HepG2 (cell line): Measurements from ENCODE around the gene TGFBRAP1. TPM values are rescaled to one million over a fixed set of nuclear protein-coding genes. Genes with fewer than 3 reads are reported as not detected.

Source experiments
- ATAC-seq: fragments of 200-7000 bp; cut with Tn5 transposase; 3 replicates; pipeline ENCODE4 v1.9.1; 2020; ENCODE audit warnings: mild to moderate bottlenecking, moderate library complexity
- BruUV-seq: library from RNA; stranded (reverse); fragments of 400-500 nt; replicated peaks from 2 replicates; lab custom pipeline; 2021; lab: Mats Ljungman, UMichigan
- CTCF ChIA-PET: fragments of 300-600 bp; formaldehyde crosslinking; extraction: SDS; loops from one replicate; lab custom pipeline; 2021; ENCODE audit warnings: low total read pairs, inconsistent platforms, low intra/inter-chr PET ratio; lab: Yijun Ruan, JAX
- POLR2A ChIA-PET: fragments of 350-600 bp; sonication (Branson Sonifier 250); formaldehyde crosslinking; loops from one replicate; lab custom pipeline; 2020; ENCODE audit warnings: antibody characterized with exemption, inconsistent platforms; lab: Yijun Ruan, JAX
- DNase-seq: peaks from one replicate; pipeline ENCODE4 v3.0.0-alpha.2; 2015; ENCODE audit warnings: low spot score
- FAIRE-seq: peaks from 3 replicates; lab custom pipeline; 2011; peaks lifted over from hg19 to GRCh38; lab: Jason Lieb, UNC
- H2AFZ ChIP-seq: one replicate; pipeline ENCODE4 v1.6.1; 2011; ENCODE audit warnings: low read length, inconsistent platforms
- H3K27ac ChIP-seq: fragments of 300-600 bp; 3 replicates; pipeline ENCODE4 v1.8.0; 2011; ENCODE audit warnings: mixed run types, mild to moderate bottlenecking, mixed read lengths, low read length, inconsistent platforms; ENCODE audit not compliant: insufficient read depth; ENCODE audit errors: extremely low read length
- H3K27me3 ChIP-seq, 2 experiments: fragments of 200-600 bp in 1 of 2; 2 replicates in 1 of 2; 3 replicates in 1 of 2; pipeline versions ENCODE4 v1.6.0 to v1.8.0; 2011; ENCODE audit warnings: low read length in 2 of 2, mild to moderate bottlenecking in 2 of 2, moderate library complexity in 2 of 2, inconsistent platforms in 1 of 2; ENCODE audit not compliant: insufficient read depth in 2 of 2, control insufficient read depth in 1 of 2
- H3K36me3 ChIP-seq, 2 experiments: fragments of 200-600 bp in 1 of 2; replicated peaks in 1 of 2; 2 replicates in 1 of 2; 3 replicates in 1 of 2; pipeline versions ENCODE4 v1.5.1 to v1.8.0; 2011; ENCODE audit warnings: low read length in 2 of 2, inconsistent platforms in 1 of 2; ENCODE audit not compliant: insufficient read depth in 2 of 2, control insufficient read depth in 1 of 2
- H3K4me1 ChIP-seq: 2 replicates; pipeline ENCODE4 v1.5.1; 2012; ENCODE audit warnings: low read length, inconsistent platforms; ENCODE audit not compliant: insufficient read depth
- H3K4me2 ChIP-seq: 2 replicates; pipeline ENCODE4 v1.6.0; 2011; ENCODE audit warnings: low read depth, low read length, inconsistent platforms
- H3K4me3 ChIP-seq, 3 experiments: fragments of 200-600 bp in 1 of 3; sonication (generic), shearing (Covaris generic) in 1 of 3; replicated peaks in 1 of 3; 2 replicates each; pipeline ENCODE4 v1.5.1; 2011 to 2016; ENCODE audit warnings: low read length in 3 of 3, inconsistent platforms in 2 of 3, low read depth in 2 of 3, mild to moderate bottlenecking in 2 of 3, control low read depth in 1 of 3, mixed read lengths in 1 of 3; ENCODE audit not compliant: insufficient read depth in 1 of 3
- H3K79me2 ChIP-seq: one replicate; pipeline ENCODE4 v1.6.1; 2011; ENCODE audit warnings: low read length, inconsistent platforms; ENCODE audit not compliant: insufficient read depth
- H3K9ac ChIP-seq: 2 replicates; pipeline ENCODE4 v1.6.0; 2011; ENCODE audit warnings: mild to moderate bottlenecking, low read depth, low read length, inconsistent platforms; ENCODE audit not compliant: insufficient read depth
- H3K9me3 ChIP-seq: 2 replicates; pipeline ENCODE4 v1.5.1; 2012; ENCODE audit warnings: mild to moderate bottlenecking, low read length
- H4K20me1 ChIP-seq: 2 replicates; pipeline ENCODE4 v1.6.0; 2011; ENCODE audit warnings: inconsistent platforms, mild to moderate bottlenecking, low read length, moderate library complexity; ENCODE audit not compliant: insufficient read depth
- CREBL2 ChIP-seq: sonication (generic); formaldehyde crosslinking; IDR thresholded peaks from 2 replicates; pipeline ENCODE4 v1.8.1; 2023; ENCODE audit warnings: missing genetic modification reagents, mild to moderate bottlenecking, borderline replicate concordance
- ELF1 ChIP-seq: sonication (generic); formaldehyde crosslinking; IDR thresholded peaks from 2 replicates; pipeline ENCODE4 v1.4.0; 2020; ENCODE audit warnings: missing genetic modification reagents
- ETV5 ChIP-seq: IDR thresholded peaks from 2 replicates; pipeline ENCODE4 v1.6.1; 2018; ENCODE audit warnings: missing biosample characterization, missing genetic modification reagents, inconsistent platforms, borderline replicate concordance
- GABPA ChIP-seq, 2 experiments: IDR thresholded peaks; 2 replicates each; pipeline ENCODE4 v1.6.1; 2011 to 2016; ENCODE audit warnings: low read depth in 2 of 2, low read length in 1 of 2, missing biosample characterization in 1 of 2, missing genetic modification characterization in 1 of 2
- JDP2 ChIP-seq: sonication (generic); formaldehyde crosslinking; IDR thresholded peaks from 2 replicates; pipeline ENCODE4 v1.8.1; 2022; ENCODE audit warnings: missing genetic modification reagents, borderline replicate concordance
- KMT2B ChIP-seq: IDR thresholded peaks from 2 replicates; pipeline ENCODE4 v1.6.1; 2016; ENCODE audit warnings: missing genetic modification reagents, missing compliant biosample characterization
- NFATC3 ChIP-seq: sonication (generic); formaldehyde crosslinking; IDR thresholded peaks from 2 replicates; pipeline ENCODE4 v1.5.1; 2020; ENCODE audit warnings: mild to moderate bottlenecking, missing genetic modification reagents
- NR2F2 ChIP-seq: IDR thresholded peaks from 2 replicates; pipeline ENCODE4 v1.6.1; 2012; ENCODE audit warnings: low read depth, inconsistent platforms, borderline replicate concordance
- PBX3 ChIP-seq: sonication (generic); formaldehyde crosslinking; IDR thresholded peaks from 2 replicates; pipeline ENCODE4 v1.8.1; 2023; ENCODE audit warnings: missing genetic modification reagents, inconsistent platforms, borderline replicate concordance
- RARG ChIP-seq: sonication (generic); formaldehyde crosslinking; IDR thresholded peaks from 2 replicates; pipeline ENCODE4 v1.4.0; 2020; ENCODE audit warnings: low read depth, mild to moderate bottlenecking, missing genetic modification reagents
- SRF ChIP-seq: IDR thresholded peaks from 2 replicates; pipeline ENCODE4 v1.6.1; 2011; ENCODE audit warnings: mild to moderate bottlenecking, low read depth, low read length, moderate library complexity
- TFAP4 ChIP-seq: sonication (generic); IDR thresholded peaks from 2 replicates; pipeline ENCODE4 v1.6.1; 2016; ENCODE audit warnings: low read depth, borderline replicate concordance
- ZNF256 ChIP-seq: sonication (generic); formaldehyde crosslinking; conservative IDR thresholded peaks from 2 replicates; pipeline ENCODE4 v1.4.0; 2020; ENCODE audit warnings: missing genetic modification reagents
- ZNF431 ChIP-seq: sonication (generic); formaldehyde crosslinking; IDR thresholded peaks from 2 replicates; pipeline ENCODE4 v1.9.0; 2022; ENCODE audit warnings: missing genetic modification reagents, low read depth, mild to moderate bottlenecking, borderline replicate concordance
- ZNF724P ChIP-seq: sonication (generic); formaldehyde crosslinking; IDR thresholded peaks from 2 replicates; pipeline ENCODE4 v1.8.0; 2022; ENCODE audit warnings: missing genetic modification reagents, borderline replicate concordance
- ZNF746 ChIP-seq: sonication (generic); formaldehyde crosslinking; IDR thresholded peaks from 2 replicates; pipeline ENCODE4 v1.8.0; 2022; ENCODE audit warnings: mild to moderate bottlenecking, missing genetic modification reagents
- WGBS: methylation state at CpG from one replicate; pipeline ENCODE4 v1.1.6; 2017; ENCODE audit warnings: low lambda C conversion rate; 5-methylcytosine and 5-hydroxymethylcytosine counted together
- in situ Hi-C: cut with HindIII; loops from 2 replicates; pipeline ENCODE4 v1.10.0; 2017; ENCODE audit warnings: low pct_unique_long_range_greater_than_20kb; ENCODE audit not compliant: extremely low pct_ligation_motif_present
- intact Hi-C: fragments of 100-400 bp; cut with micrococcal nuclease; formaldehyde crosslinking; loops from one replicate; pipeline ENCODE4 v1.10.0; 2022; ENCODE audit not compliant: unreplicated experiment
- polyA plus RNA-seq, 8 experiments: library from polyadenylated mRNA; depleted of rRNA in 3 of 8; stranded (reverse) in 7 of 8; unstranded in 1 of 8; fragments of >200 nt; fragmentation: Illumina TruSeq in 4 of 8; extraction: Trizol in 4 of 8; gene quantifications; 2 replicates each; pipeline versions ENCODE4 v1.2.1 to v1.2.3, GENCODE V29; 2011 to 2016; ENCODE audit warnings: low read depth in 4 of 8, missing spikeins in 1 of 8, mixed read lengths in 1 of 8; ENCODE audit not compliant: insufficient read depth in 1 of 8
- total RNA-seq, 5 experiments: library from RNA; depleted of rRNA; stranded (reverse); fragments of >200 nt; fragmentation: Illumina TruSeq; extraction: Trizol; gene quantifications; 2 replicates each; pipeline ENCODE4 v1.2.3, GENCODE V29; 2016; ENCODE audit warnings: low read depth in 1 of 5
- TF ChIP-seq, protein P1 (sequence below): sonication (generic); formaldehyde crosslinking; conservative IDR thresholded peaks from 2 replicates; pipeline ENCODE4 v1.5.0; 2020; ENCODE audit warnings: missing genetic modification reagents

Gene TGFBRAP1
- total and polyA plus RNA-seq, 2 of the 13 experiments (the other 11 are each of a cell fraction or from before 2014, with no cell fraction given): 12.7 to 22.9 TPM

DNA sequence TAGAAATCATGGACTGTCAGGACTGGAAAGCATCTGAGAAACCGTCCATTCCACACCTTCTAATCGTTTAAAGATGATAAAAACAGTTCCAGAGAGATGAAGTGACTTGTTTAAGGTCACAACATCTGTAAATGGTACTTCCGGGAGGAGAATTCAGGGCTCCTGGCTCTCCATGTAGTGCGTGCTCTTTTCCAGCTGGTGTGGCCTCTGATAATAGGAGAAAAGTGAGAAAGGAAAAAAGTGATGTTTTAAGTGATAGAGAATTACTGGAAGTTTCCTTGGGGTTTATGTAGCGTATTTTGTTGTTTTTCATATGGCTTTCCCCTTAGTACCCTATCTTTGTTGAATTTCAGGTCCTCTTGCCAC, 8.5 kb upstream of the TGFBRAP1 start:
- ATAC-seq (peak; percentile 73), DNase-seq (no peak), FAIRE-seq (no peak)
- Histone ChIP-seq H4K20me1 (peaks cover 8% of the 10 kb centered on the region; the same call in 1 of the 2 replicates), H3K36me3 (peaks cover 18 to 30% of the 10 kb centered on the region in 2 experiments), H3K9ac (peak overlapping the region; percentile 100), H2AFZ (peak overlapping the region; percentile 49), H3K9me3 (no peaks in the 10 kb centered on the region), H3K4me1 (peaks cover 38% of the 10 kb centered on the region), H3K4me3 (peak overlapping the region; percentile 85 to 100 (median 99)), H3K27me3 (peaks cover 0 to 7% of the 10 kb centered on the region in 2 experiments; a peak in 2 of 5 replicates), H3K79me2 (peaks cover 54% of the 10 kb centered on the region), H3K27ac (peak overlapping the region; percentile 100), H3K4me2 (peak overlapping the region; percentile 89)
- intact Hi-C loops (no loop called here), in situ Hi-C loops (loop anchor here (25.0 kb wide), 1 partner anchor 849 kb away; the partner anchor contains the start of gene UXS1)
- CTCF ChIA-PET: no interaction called here
- BruUV-seq: TSS peak; percentile 60
- TF ChIP-seq SRF (0 out of 2 replicates have a peak, but pooled peaks have one; percentile 4), CREBL2 (CRISPR knock-in tag) (no peak), ETV5 (CRISPR knock-in tag) (peak; percentile 20; the same call in 1 of the 2 replicates), GABPA (IDR thresholded peaks at IDR 0.05; ENCODE audit: low read depth, low read length) (no peak), GABPA (CRISPR knock-in tag; IDR thresholded peaks at IDR 0.05; ENCODE audit: low read depth) (peak; percentile 53), ZNF724P (CRISPR knock-in tag) (no peak), RARG (0 out of 2 replicates have a peak, but pooled peaks have one; percentile 1), ZNF431 (CRISPR knock-in tag) (peak; percentile 97; the same call in 1 of the 2 replicates), NR2F2 (no peak), ZNF746 (CRISPR knock-in tag) (0 out of 2 replicates have a peak, but pooled peaks have one; percentile 16), NFATC3 (CRISPR knock-in tag) (0 out of 2 replicates have a peak, but pooled peaks have one; percentile 75), ZNF256 (CRISPR knock-in tag) (0 out of 2 replicates have a peak, but pooled peaks have one; percentile 28), ELF1 (CRISPR knock-in tag) (peak; percentile 55; the same call in 1 of the 2 replicates), PBX3 (CRISPR knock-in tag) (0 out of 2 replicates have a peak, but pooled peaks have one; percentile 25), JDP2 (no peak), KMT2B (CRISPR knock-in tag) (no peak), TFAP4 (peak; percentile 31; the same call in 1 of the 2 replicates)
- TF ChIP-seq, protein P1, sequence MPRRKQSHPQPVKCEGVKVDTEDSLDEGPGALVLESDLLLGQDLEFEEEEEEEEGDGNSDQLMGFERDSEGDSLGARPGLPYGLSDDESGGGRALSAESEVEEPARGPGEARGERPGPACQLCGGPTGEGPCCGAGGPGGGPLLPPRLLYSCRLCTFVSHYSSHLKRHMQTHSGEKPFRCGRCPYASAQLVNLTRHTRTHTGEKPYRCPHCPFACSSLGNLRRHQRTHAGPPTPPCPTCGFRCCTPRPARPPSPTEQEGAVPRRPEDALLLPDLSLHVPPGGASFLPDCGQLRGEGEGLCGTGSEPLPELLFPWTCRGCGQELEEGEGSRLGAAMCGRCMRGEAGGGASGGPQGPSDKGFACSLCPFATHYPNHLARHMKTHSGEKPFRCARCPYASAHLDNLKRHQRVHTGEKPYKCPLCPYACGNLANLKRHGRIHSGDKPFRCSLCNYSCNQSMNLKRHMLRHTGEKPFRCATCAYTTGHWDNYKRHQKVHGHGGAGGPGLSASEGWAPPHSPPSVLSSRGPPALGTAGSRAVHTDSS (CRISPR knock-in tag): no peak
- POLR2A ChIA-PET: interaction anchor here (6.5 kb wide), 1 partner anchor 9 kb away, joined by 43 read pairs; the partner anchor contains the start of gene TGFBRAP1
- WGBS: 2% methylated on average over 5 of the region's 5 CpGs
